AG10803 (cell line): ENCODE data around the gene PGAM1.

Experiments used
- DNase-seq: peaks from one replicate; pipeline ENCODE4 v3.0.0; 2010; ENCODE audit warnings: low read depth
- H3K4me3 ChIP-seq: 2 replicates; pipeline ENCODE4 v1.5.1; 2011; ENCODE audit warnings: mild to moderate bottlenecking, low read length, control low read depth
- CTCF ChIP-seq: conservative IDR thresholded peaks from 2 replicates; pipeline ENCODE4 v1.5.1; 2011; ENCODE audit warnings: mild to moderate bottlenecking, low read length, control low read depth, inconsistent platforms

Gene PGAM1

GRCh38 chr10:97425964-97426775, at the start of gene PGAM1:
Gene PGAM1 (plus strand): TSS chr10:97426191. CDS start chr10:97426308, 117 bp downstream.
- H3K4me3 ChIP-seq: peak within 1 kb of the TSS; percentile 95
- TF ChIP-seq CTCF: peak; percentile 55

GRCh38 chr10:97376413-97376812, 49.6 kb upstream of the PGAM1 start:
- H3K4me3 ChIP-seq: no peak overlapping the region
- DNase-seq: no peak
- no peak for TF ChIP-seq CTCF

More at GRCh38 chr10:97425964-97426775, at the start of gene PGAM1:
- peak; percentile 96 for DNase-seq

- DNase-seq: no peak
- H3K4me3 ChIP-seq: no peak overlapping the region
- no peak for TF ChIP-seq CTCF
Observed at GRCh38 chr10:97378933-97379921, 46.8 kb upstream of the PGAM1 start.

- no peak for TF ChIP-seq CTCF
- no peak overlapping the region for H3K4me3 ChIP-seq
- no peak for DNase-seq
Observed at GRCh38 chr10:97380516-97380915, 45.5 kb upstream of the PGAM1 start.

GRCh38 chr10:97381626-97382025, 44.4 kb upstream of the PGAM1 start:
- no peak overlapping the region for H3K4me3 ChIP-seq
- TF ChIP-seq CTCF: no peak
- DNase-seq: no peak

- no peak overlapping the region for H3K4me3 ChIP-seq
- DNase-seq: no peak
- no peak for TF ChIP-seq CTCF
Observed at GRCh38 chr10:97383159-97383558, 42.8 kb upstream of the PGAM1 start.
